Keratinocyte (primary cell): ENCODE results near the gene ELAVL4. TPM values are rescaled to one million over a fixed set of nuclear protein-coding genes. Genes with fewer than 3 reads are reported as not detected.

Experiments used
- DNase-seq: peaks from one replicate; pipeline ENCODE4 v3.0.0-alpha.2; 2011; ENCODE audit warnings: low read depth, missing footprints, low spot score
- FAIRE-seq: peaks from 2 replicates; lab custom pipeline; 2011; peaks lifted over from hg19 to GRCh38; lab: Jason Lieb, UNC
- H2AFZ ChIP-seq: 2 replicates; pipeline ENCODE4 v1.6.0; 2012; ENCODE audit warnings: low read length, control low read depth, inconsistent platforms; ENCODE audit not compliant: control insufficient read depth
- H3K27ac ChIP-seq: 2 replicates; pipeline ENCODE4 v1.5.1; 2011; ENCODE audit warnings: low read length; ENCODE audit not compliant: control insufficient read depth, insufficient read depth
- H3K27me3 ChIP-seq: 3 replicates; pipeline ENCODE4 v1.6.0; 2011; ENCODE audit warnings: low read length; ENCODE audit not compliant: control insufficient read depth, insufficient read depth; ENCODE audit errors: extremely low read depth
- H3K36me3 ChIP-seq, 2 experiments: 2 replicates in 1 of 2; 3 replicates in 1 of 2; pipeline ENCODE4 v1.5.1; 2011; ENCODE audit warnings: low read length in 2 of 2, mild to moderate bottlenecking in 1 of 2; ENCODE audit not compliant: control insufficient read depth in 2 of 2, insufficient read depth in 2 of 2; ENCODE audit errors: extremely low read depth in 1 of 2
- H3K4me1 ChIP-seq: 3 replicates; pipeline ENCODE4 v1.5.1; 2011; ENCODE audit warnings: low read length; ENCODE audit not compliant: control insufficient read depth, insufficient read depth; ENCODE audit errors: extremely low read depth
- H3K4me2 ChIP-seq: 3 replicates; pipeline ENCODE4 v1.6.0; 2011; ENCODE audit warnings: low read depth, low read length; ENCODE audit not compliant: control insufficient read depth, insufficient read depth; ENCODE audit errors: extremely low read depth
- H3K4me3 ChIP-seq, 3 experiments: fragments of 200-600 bp in 1 of 3; sonication (generic) in 1 of 3; 2 replicates in 2 of 3; 3 replicates in 1 of 3; pipeline ENCODE4 v1.5.1; 2011 to 2016; ENCODE audit warnings: low read length in 3 of 3, mild to moderate bottlenecking in 3 of 3, control low read depth in 2 of 3, inconsistent platforms in 1 of 3, low read depth in 1 of 3, mixed read lengths in 1 of 3, mixed run types in 1 of 3, moderate library complexity in 1 of 3; ENCODE audit not compliant: control insufficient read depth in 2 of 3, insufficient read depth in 2 of 3; ENCODE audit errors: extremely low read depth in 1 of 3
- H3K79me2 ChIP-seq: 2 replicates; pipeline ENCODE4 v1.6.0; 2012; ENCODE audit warnings: low read length; ENCODE audit not compliant: control insufficient read depth, insufficient read depth
- H3K9ac ChIP-seq: 3 replicates; pipeline ENCODE4 v1.6.0; 2011; ENCODE audit warnings: low read length; ENCODE audit not compliant: control insufficient read depth, insufficient read depth; ENCODE audit errors: extremely low read depth
- H3K9me1 ChIP-seq: 3 replicates; pipeline ENCODE4 v1.6.0; 2011; ENCODE audit warnings: low read length; ENCODE audit not compliant: control insufficient read depth, insufficient read depth; ENCODE audit errors: extremely low read depth
- H3K9me3 ChIP-seq: 2 replicates; pipeline ENCODE4 v1.5.1; 2012; ENCODE audit warnings: low read depth, low read length; ENCODE audit not compliant: control insufficient read depth
- H4K20me1 ChIP-seq: 3 replicates; pipeline ENCODE4 v1.6.0; 2011; ENCODE audit warnings: low read length; ENCODE audit not compliant: control insufficient read depth, insufficient read depth; ENCODE audit errors: extremely low read depth
- CTCF ChIP-seq, 3 experiments: IDR thresholded peaks in 1 of 3; conservative IDR thresholded peaks in 1 of 3; optimal IDR thresholded peaks in 1 of 3; 2 replicates in 2 of 3; 3 replicates in 1 of 3; pipeline versions ENCODE3 to v1.5.1; 2011; ENCODE audit warnings: low read length in 3 of 3, mild to moderate bottlenecking in 3 of 3, moderate library complexity in 2 of 3, control low read depth in 1 of 3, inconsistent platforms in 1 of 3; ENCODE audit not compliant: insufficient read depth in 2 of 3; ENCODE audit errors: extremely low read depth in 1 of 3
- EZH2 ChIP-seq: IDR thresholded peaks from one replicate; pipeline ENCODE4 v1.6.1; 2012; ENCODE audit warnings: inconsistent platforms, mild to moderate bottlenecking, low read length, moderate library complexity
- dilution Hi-C: fragments of 300-500 bp; cut with MboI; formaldehyde crosslinking; loops from one replicate; pipeline ENCODE4 v1.7.0; 2020; ENCODE audit warnings: low sequenced_read_pairs; ENCODE audit not compliant: extremely low pct_ligation_motif_present
- polyA plus RNA-seq, 5 experiments: library from polyadenylated mRNA; depleted of rRNA in 3 of 5; stranded (reverse) in 3 of 5; stranded (forward) in 1 of 5; unstranded in 1 of 5; fragments of >200 nt; gene quantifications; 1 replicate in 1 of 5; 2 replicates in 3 of 5; 3 replicates in 1 of 5; pipeline versions ENCODE4 v1.2.1 to v1.2.3, GENCODE V29; 2011 to 2012; ENCODE audit warnings: missing spikeins in 2 of 5, low read depth in 1 of 5, low replicate concordance in 1 of 5

Gene ELAVL4
- polyA plus RNA-seq, 1 donor (not counting 4 experiments of a cell fraction or from before 2014, with no cell fraction given): not detected

GRCh38 chr1:50099654-50100053 lies 9.1 kb upstream of the ELAVL4 start:
- H3K4me1 ChIP-seq: no peaks in the 10 kb centered on the region
- H3K9me3 ChIP-seq: no peaks in the 10 kb centered on the region
- TF ChIP-seq CTCF (optimal IDR thresholded peaks at IDR 0.05 in 1 of 3, IDR thresholded peaks at IDR 0.05 in 1 of 3, conservative IDR thresholded peaks at IDR 0.05 in 1 of 3; ENCODE audit: extremely low read depth in 1 of 3, insufficient read depth in 2 of 3, low read length in 3 of 3) (no peak), EZH2 (no peak)
- no peaks in the 10 kb centered on the region for H3K36me3 ChIP-seq
- no peaks in the 10 kb centered on the region for H3K9me1 ChIP-seq
- no peak for DNase-seq
- no peak overlapping the region for H2AFZ ChIP-seq
- no peak overlapping the region for H3K27ac ChIP-seq
- H3K79me2 ChIP-seq: no peaks in the 10 kb centered on the region
- H3K9ac ChIP-seq: no peak overlapping the region
- dilution Hi-C loops: no loop called here
- H3K27me3 ChIP-seq: no peaks in the 10 kb centered on the region
- H3K4me3 ChIP-seq: no peak overlapping the region
- no peaks in the 10 kb centered on the region for H4K20me1 ChIP-seq
- no peak for FAIRE-seq
- H3K4me2 ChIP-seq: no peak overlapping the region

- Histone ChIP-seq H3K9me1 (no peaks in the 10 kb centered on the region), H3K4me1 (no peaks in the 10 kb centered on the region), H4K20me1 (no peaks in the 10 kb centered on the region), H3K9me3 (no peaks in the 10 kb centered on the region), H2AFZ (no peak overlapping the region), H3K27ac (no peak overlapping the region), H3K79me2 (no peaks in the 10 kb centered on the region), H3K4me3 (no peak overlapping the region), H3K9ac (no peak overlapping the region), H3K27me3 (no peaks in the 10 kb centered on the region), H3K36me3 (no peaks in the 10 kb centered on the region), H3K4me2 (no peak overlapping the region)
- FAIRE-seq (no peak), DNase-seq (no peak)
- TF ChIP-seq EZH2: no peak
- no peak for TF ChIP-seq CTCF (optimal IDR thresholded peaks at IDR 0.05 in 1 of 3, IDR thresholded peaks at IDR 0.05 in 1 of 3, conservative IDR thresholded peaks at IDR 0.05 in 1 of 3; ENCODE audit: extremely low read depth in 1 of 3, insufficient read depth in 2 of 3, low read length in 3 of 3)
- dilution Hi-C loops: no loop called here
Observed at GRCh38 chr1:50103615-50104081, 5.1 kb upstream of the ELAVL4 start.
